GM12874 (cell line): ENCODE measurements around the gene B2M.

Experiments used
- CTCF ChIP-seq: IDR thresholded peaks from 2 replicates; pipeline ENCODE4 v1.5.1; 2011; ENCODE audit warnings: low read depth, mild to moderate bottlenecking, control low read depth, low read length, moderate library complexity; ENCODE audit not compliant: insufficient read depth

The B2M gene

DNA sequence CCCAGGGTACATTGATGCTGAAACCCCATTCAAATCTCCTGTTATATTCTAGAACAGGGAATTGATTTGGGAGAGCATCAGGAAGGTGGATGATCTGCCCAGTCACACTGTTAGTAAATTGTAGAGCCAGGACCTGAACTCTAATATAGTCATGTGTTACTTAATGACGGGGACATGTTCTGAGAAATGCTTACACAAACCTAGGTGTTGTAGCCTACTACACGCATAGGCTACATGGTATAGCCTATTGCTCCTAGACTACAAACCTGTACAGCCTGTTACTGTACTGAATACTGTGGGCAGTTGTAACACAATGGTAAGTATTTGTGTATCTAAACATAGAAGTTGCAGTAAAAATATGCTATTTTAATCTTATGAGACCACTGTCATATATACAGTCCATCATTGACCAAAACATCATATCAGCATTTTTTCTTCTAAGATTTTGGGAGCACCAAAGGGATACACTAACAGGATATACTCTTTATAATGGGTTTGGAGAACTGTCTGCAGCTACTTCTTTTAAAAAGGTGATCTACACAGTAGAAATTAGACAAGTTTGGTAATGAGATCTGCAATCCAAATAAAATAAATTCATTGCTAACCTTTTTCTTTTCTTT lies 5.8 kb downstream of the B2M start:
- no peak for TF ChIP-seq CTCF

GRCh38 chr15:44718180-44718926 lies 7.0 kb downstream of the B2M start:
- TF ChIP-seq CTCF = no peak

DNA sequence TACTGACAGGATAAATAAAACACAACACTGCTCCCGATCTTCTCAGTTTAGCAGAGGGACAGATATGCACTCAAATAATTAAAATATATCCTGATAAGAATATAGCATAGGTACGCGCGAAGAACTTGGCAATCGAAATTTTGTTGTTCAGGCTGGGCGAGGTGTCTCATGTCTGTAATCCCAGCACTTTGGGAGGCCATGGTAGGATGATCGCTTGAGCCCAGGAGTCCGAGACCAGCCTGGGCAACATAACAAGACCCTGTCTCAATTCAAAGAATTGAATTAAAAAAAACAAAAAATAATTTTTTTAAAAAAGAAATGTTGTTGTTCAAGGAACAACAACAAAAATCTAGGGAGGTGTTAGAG lies 7.6 kb downstream of the B2M start:
- TF ChIP-seq CTCF = no peak

GRCh38 chr15:44719293-44719999 lies 8.1 kb downstream of the B2M start:
- TF ChIP-seq CTCF = no peak

- no peak for TF ChIP-seq CTCF
These were observed 9.3 kb downstream of the B2M start for GRCh38 chr15:44720460-44721176.

DNA sequence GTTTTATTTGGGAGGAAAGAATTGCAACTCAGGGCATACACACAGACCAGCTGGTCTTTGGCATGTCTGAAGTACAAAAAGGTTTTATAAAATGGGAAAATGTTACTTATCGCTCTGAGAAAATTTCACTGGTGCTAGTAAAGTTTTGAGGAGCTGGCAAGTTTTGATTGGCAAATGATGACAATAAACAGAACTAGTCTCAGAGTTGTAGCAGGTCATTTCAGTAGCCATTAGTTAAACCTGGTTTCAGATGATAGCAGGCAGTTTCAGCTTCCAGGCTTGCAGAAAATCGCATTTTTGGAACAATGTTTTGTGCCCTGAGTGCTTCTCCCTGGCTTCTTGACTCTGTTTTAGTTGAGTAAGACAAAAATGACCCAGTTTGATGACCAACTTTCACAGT lies 10.7 kb downstream of the B2M start:
- TF ChIP-seq CTCF = no peak

DNA sequence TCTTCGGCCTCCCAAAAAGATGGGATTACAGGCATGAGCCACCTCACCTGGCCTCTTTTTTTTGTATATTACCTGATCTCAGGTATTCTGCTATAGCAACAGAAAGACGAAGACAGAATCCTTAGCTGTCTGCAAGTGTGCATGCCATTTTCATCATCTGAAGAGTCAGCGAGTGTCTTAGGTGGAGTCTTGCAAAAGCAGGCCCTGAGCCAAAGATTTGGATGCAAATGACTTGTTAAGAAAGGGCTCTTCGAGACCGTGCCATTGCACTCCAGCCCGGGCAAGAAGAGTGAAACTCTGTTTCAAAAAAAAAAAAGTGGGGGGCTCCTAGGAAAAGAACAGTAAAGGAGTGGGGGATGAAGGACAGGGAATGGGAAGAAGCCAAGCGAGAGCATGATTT lies 14.8 kb downstream of the B2M start:
- no peak for TF ChIP-seq CTCF
